GM12878 (cell line): ENCODE results near the gene UBXN11. TPM values are rescaled to one million over a fixed set of nuclear protein-coding genes. Genes with fewer than 3 reads are reported as not detected.

Experiments
- ATAC-seq: fragments of 200-7000 bp; cut with Tn5 transposase; 3 replicates; pipeline ENCODE4 v1.9.1; 2020; ENCODE audit warnings: mild to moderate bottlenecking, moderate library complexity
- BruUV-seq: library from RNA; stranded (reverse); fragments of 400-500 nt; replicated peaks from 2 replicates; lab custom pipeline; 2021; lab: Mats Ljungman, UMichigan
- CTCF ChIA-PET: fragments of 300-600 bp; sonication (Branson Sonifier 250); formaldehyde crosslinking; extraction: SDS; loops from one replicate; lab custom pipeline; 2021; ENCODE audit warnings: inconsistent platforms; lab: Yijun Ruan, JAX
- POLR2A ChIA-PET: fragments of 350-600 bp; formaldehyde crosslinking; extraction: SDS; loops from one replicate; lab custom pipeline; 2021; ENCODE audit warnings: inconsistent platforms; lab: Charles Lee
- RAD21 ChIA-PET: fragments of 300-600 bp; sonication (Branson Sonifier 250); formaldehyde crosslinking; loops from one replicate; lab custom pipeline; 2023; ENCODE audit warnings: antibody characterized with exemption; ENCODE audit not compliant: unreplicated experiment; lab: Charles Lee
- SMC1A ChIA-PET: fragments of 300-600 bp; sonication (Branson Sonifier 250); formaldehyde crosslinking; loops from one replicate; lab custom pipeline; 2023; ENCODE audit not compliant: unreplicated experiment, uncharacterized antibody; lab: Charles Lee
- DNase-seq: peaks from one replicate; pipeline ENCODE4 v3.0.0-alpha.2; 2011; ENCODE audit warnings: low read depth, low spot score
- FAIRE-seq: peaks from 3 replicates; lab custom pipeline; 2011; peaks lifted over from hg19 to GRCh38; lab: Jason Lieb, UNC
- H2AFZ ChIP-seq: 2 replicates; pipeline ENCODE4 v1.6.0; 2011; ENCODE audit warnings: low read depth, low read length, control low read depth; ENCODE audit not compliant: control insufficient read depth
- H3K27ac ChIP-seq: 2 replicates; pipeline ENCODE4 v1.5.1; 2011; ENCODE audit warnings: control low read depth; ENCODE audit not compliant: control insufficient read depth, insufficient read depth
- H3K27me3 ChIP-seq, 2 experiments: replicated peaks in 1 of 2; 2 replicates each; pipeline versions ENCODE4 v1.6.0 to v1.6.1; 2011; ENCODE audit warnings: low read length in 1 of 2; ENCODE audit not compliant: control insufficient read depth in 2 of 2, insufficient read depth in 2 of 2
- H3K36me3 ChIP-seq, 2 experiments: 2 replicates each; pipeline ENCODE4 v1.5.1; 2011; ENCODE audit warnings: low read length in 1 of 2; ENCODE audit not compliant: control insufficient read depth in 2 of 2, insufficient read depth in 2 of 2
- H3K4me1 ChIP-seq: 2 replicates; pipeline ENCODE4 v1.6.1; 2011; ENCODE audit warnings: mild to moderate bottlenecking, low read length, moderate library complexity, mixed read lengths; ENCODE audit not compliant: control insufficient read depth, insufficient read depth
- H3K4me2 ChIP-seq: 2 replicates; pipeline ENCODE4 v1.6.0; 2011; ENCODE audit warnings: control low read depth; ENCODE audit not compliant: control insufficient read depth, insufficient read depth
- H3K4me3 ChIP-seq: fragments of 200-600 bp; sonication (generic); 2 replicates; pipeline ENCODE4 v1.5.1; 2016
- H3K79me2 ChIP-seq: 2 replicates; pipeline ENCODE4 v1.6.0; 2011; ENCODE audit warnings: low read length; ENCODE audit not compliant: control insufficient read depth, insufficient read depth
- H3K9ac ChIP-seq: 2 replicates; pipeline ENCODE4 v1.8.0; 2011; ENCODE audit warnings: low read length, control low read depth, mixed read lengths; ENCODE audit not compliant: control insufficient read depth, insufficient read depth
- H3K9me3 ChIP-seq: replicated peaks from 3 replicates; pipeline ENCODE4 v1.5.1; 2011; ENCODE audit warnings: mild to moderate bottlenecking, low read length; ENCODE audit not compliant: control insufficient read depth, insufficient read depth
- H4K20me1 ChIP-seq: 2 replicates; pipeline ENCODE4 v1.6.0; 2011; ENCODE audit not compliant: control insufficient read depth, insufficient read depth
- CEBPB ChIP-seq, 2 experiments: fragments of 150-350 bp in 1 of 2; IDR thresholded peaks; 2 replicates each; pipeline ENCODE4 v1.6.1; 2012 to 2014; ENCODE audit warnings: low read depth in 2 of 2, low read length in 2 of 2, borderline replicate concordance in 1 of 2, inconsistent platforms in 1 of 2
- HCFC1 ChIP-seq: fragments of 150-350 bp; IDR thresholded peaks from 2 replicates; pipeline ENCODE4 v1.6.1; 2014; ENCODE audit warnings: low read length
- MTA2 ChIP-seq: fragments of 450-650 bp; IDR thresholded peaks from 2 replicates; pipeline ENCODE4 v1.6.1; 2016; ENCODE audit warnings: low read depth, mild to moderate bottlenecking, moderate library complexity
- NR2C1 ChIP-seq: fragments of 450-650 bp; IDR thresholded peaks from 2 replicates; pipeline ENCODE4 v1.6.1; 2017; ENCODE audit warnings: antibody characterized with exemption, mild to moderate bottlenecking, moderate library complexity
- ZNF24 ChIP-seq: fragments of 450-650 bp; IDR thresholded peaks from 2 replicates; pipeline ENCODE4 v1.6.1; 2017; ENCODE audit warnings: antibody characterized with exemption, mild to moderate bottlenecking
- WGBS: methylation state at CpG from one replicate; pipeline ENCODE4 v1.1.6; 2016; ENCODE audit warnings: low lambda C conversion rate; ENCODE audit not compliant: insufficient replicate concordance, insufficient coverage; ENCODE audit errors: missing lambda C conversion rate; 5-methylcytosine and 5-hydroxymethylcytosine counted together
- in situ Hi-C: fragments of 300-500 bp; cut with MboI; formaldehyde crosslinking; loops from 9 replicates; pipeline ENCODE4 v1.14.3; 2018; ENCODE audit warnings: mixed read lengths
- intact Hi-C: fragments of 100-400 bp; cut with micrococcal nuclease; formaldehyde crosslinking; loops from one replicate; pipeline ENCODE4 v1.14.2; 2022; ENCODE audit not compliant: unreplicated experiment
- polyA plus RNA-seq, 11 experiments: library from polyadenylated mRNA; depleted of rRNA in 4 of 11; unstranded in 6 of 11; stranded (reverse) in 5 of 11; fragments of >200 nt; fragmentation: Nextera tagmentation in 4 of 11; fragmentation: Illumina TruSeq in 1 of 11; extraction: Ambion mirVana in 4 of 11; extraction: Trizol in 1 of 11; gene quantifications; 1 replicate in 1 of 11; 2 replicates in 10 of 11; pipeline versions ENCODE4 v1.2.1 to v1.2.3, GENCODE V29; 2011 to 2016; ENCODE audit warnings: inconsistent platforms in 2 of 11, missing spikeins in 2 of 11, low read depth in 1 of 11
- total RNA-seq, 4 experiments: library from RNA; depleted of rRNA in 3 of 4; stranded (reverse); fragments of >200 nt in 3 of 4; fragmentation: Illumina TruSeq in 1 of 4; extraction: Trizol in 1 of 4; gene quantifications; 2 replicates each; pipeline versions ENCODE4 v1.2.1 to v1.2.3, GENCODE V29; 2013 to 2021
- TF ChIP-seq, protein P1 (sequence below): fragments of 450-650 bp; IDR thresholded peaks from 2 replicates; pipeline ENCODE4 v1.6.1; 2017; ENCODE audit warnings: low read depth, mild to moderate bottlenecking, moderate library complexity

Gene UBXN11
- total and polyA plus RNA-seq, 10 of the 15 experiments (the other 5 are each of a cell fraction or from before 2014, with no cell fraction given) = 0.32 to 34.4 (median 9.6) TPM

DNA sequence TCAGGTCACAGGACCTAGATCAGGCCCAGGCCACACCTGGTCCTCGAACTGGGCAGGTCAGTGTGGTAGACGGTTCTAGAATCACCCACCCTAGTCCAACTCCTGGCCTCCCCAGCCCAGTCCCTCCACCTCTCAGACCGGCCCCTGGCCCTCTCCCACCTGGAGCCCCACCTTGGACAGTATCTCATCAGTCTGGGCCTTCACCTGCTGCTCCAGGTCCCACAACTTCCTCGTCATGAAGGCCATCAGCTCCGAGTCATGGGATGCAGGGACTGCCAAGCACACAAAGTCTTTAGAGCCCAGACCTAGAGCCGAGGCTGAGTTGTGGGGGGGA, 8.7 kb downstream of the UBXN11 start:
- no peaks in the 10 kb centered on the region for H3K9me3 ChIP-seq
- FAIRE-seq (no peak), DNase-seq (no peak), ATAC-seq (no peak)
- intact Hi-C loops (no loop called here), in situ Hi-C loops (no loop called here)
- H3K79me2 ChIP-seq = no peaks in the 10 kb centered on the region
- RAD21 ChIA-PET = interaction anchor here (0.8 kb wide), 1 partner anchor 18 kb away, joined by 3 read pairs; no protein-coding TSS in a partner anchor
- H2AFZ ChIP-seq = no peak overlapping the region
- no peaks in the 10 kb centered on the region for H3K27me3 ChIP-seq
- H4K20me1 ChIP-seq = no peaks in the 10 kb centered on the region
- no peak overlapping the region for H3K27ac ChIP-seq
- no peak overlapping the region for H3K4me2 ChIP-seq
- no peaks in the 10 kb centered on the region; a peak in 1 of 4 replicates for H3K36me3 ChIP-seq
- POLR2A ChIA-PET = interaction anchor here (0.7 to 1.0 kb wide), 2 partner anchors 9 to 18 kb away, joined by 3 read pairs; no protein-coding TSS in a partner anchor
- CTCF ChIA-PET = interaction anchor here (1.7 kb wide), 1 partner anchor 9 kb away, joined by 5 read pairs; no protein-coding TSS in a partner anchor
- H3K9ac ChIP-seq = no peak overlapping the region
- no peak for TF ChIP-seq ZNF24
- TF ChIP-seq, protein P1, sequence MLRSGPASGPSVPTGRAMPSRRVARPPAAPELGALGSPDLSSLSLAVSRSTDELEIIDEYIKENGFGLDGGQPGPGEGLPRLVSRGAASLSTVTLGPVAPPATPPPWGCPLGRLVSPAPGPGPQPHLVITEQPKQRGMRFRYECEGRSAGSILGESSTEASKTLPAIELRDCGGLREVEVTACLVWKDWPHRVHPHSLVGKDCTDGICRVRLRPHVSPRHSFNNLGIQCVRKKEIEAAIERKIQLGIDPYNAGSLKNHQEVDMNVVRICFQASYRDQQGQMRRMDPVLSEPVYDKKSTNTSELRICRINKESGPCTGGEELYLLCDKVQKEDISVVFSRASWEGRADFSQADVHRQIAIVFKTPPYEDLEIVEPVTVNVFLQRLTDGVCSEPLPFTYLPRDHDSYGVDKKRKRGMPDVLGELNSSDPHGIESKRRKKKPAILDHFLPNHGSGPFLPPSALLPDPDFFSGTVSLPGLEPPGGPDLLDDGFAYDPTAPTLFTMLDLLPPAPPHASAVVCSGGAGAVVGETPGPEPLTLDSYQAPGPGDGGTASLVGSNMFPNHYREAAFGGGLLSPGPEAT = no peak
- no peak for TF ChIP-seq NR2C1
- TF ChIP-seq HCFC1 = no peak
- TF ChIP-seq CEBPB (IDR thresholded peaks at IDR 0.05; ENCODE audit: borderline replicate concordance in 1 of 2, low read depth in 2 of 2, low read length in 2 of 2) = no peak
- no peak for TF ChIP-seq MTA2
- WGBS = 72% methylated on average over 6 of the region's 6 CpGs
- H3K4me3 ChIP-seq = no peak overlapping the region
- no peaks in the 10 kb centered on the region for H3K4me1 ChIP-seq
- no TSS peak for BruUV-seq
- SMC1A ChIA-PET = no interaction called here
